ENCODE data around the gene SRPK2.

The SRPK2 gene

DNA sequence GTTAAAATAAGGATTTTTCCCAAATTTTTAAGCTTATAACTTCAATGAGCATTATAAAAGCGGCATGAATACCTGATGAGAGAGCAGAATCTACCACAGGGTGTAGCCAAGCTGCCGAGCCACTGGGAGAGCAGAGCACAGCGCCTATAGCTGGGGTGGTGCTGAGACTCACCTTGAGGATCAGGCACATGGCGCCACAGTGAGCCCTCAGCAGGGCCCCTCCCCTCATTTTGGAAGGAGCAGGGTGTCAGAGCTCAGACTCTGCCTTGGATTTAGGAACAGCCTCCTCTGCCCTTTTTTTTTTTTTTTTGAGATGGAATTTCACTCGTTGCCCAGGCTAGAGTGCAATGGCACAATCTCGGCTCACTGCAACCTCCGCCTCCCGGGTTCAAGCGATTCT is 118.6 kb downstream of the SRPK2 start:
- Histone ChIP-seq H2AFZ (ENCODE audit: low read depth) (no peak overlapping the region), H3K79me2 (ENCODE audit: insufficient read depth, low read depth) (peaks cover 79% of the 10 kb centered on the region), H3K27ac (no peak overlapping the region; the same call in 1 of the 2 replicates), H4K20me1 (ENCODE audit: insufficient read depth) (0 out of 2 replicates have a peak, but pooled peaks cover 2% of the 10 kb centered on the region), H3K27me3 (ENCODE audit: insufficient read depth, low read depth) (no peaks in the 10 kb centered on the region), H3K4me1 (ENCODE audit: low read depth, poor library complexity, severe bottlenecking) (peaks cover 48% of the 10 kb centered on the region), H3K4me3 (IDR thresholded peaks at IDR 0.05; ENCODE audit: insufficient read depth, low read depth, low read length) (no peak overlapping the region), H3K9ac (no peak overlapping the region), H3K4me2 (peak overlapping the region; percentile 89), H3K36me3 (ENCODE audit: insufficient read depth) (no peaks in the 10 kb centered on the region)
- no peak for TF ChIP-seq CTCF (conservative IDR thresholded peaks at IDR 0.05; ENCODE audit: low read depth, low read length)

DNA sequence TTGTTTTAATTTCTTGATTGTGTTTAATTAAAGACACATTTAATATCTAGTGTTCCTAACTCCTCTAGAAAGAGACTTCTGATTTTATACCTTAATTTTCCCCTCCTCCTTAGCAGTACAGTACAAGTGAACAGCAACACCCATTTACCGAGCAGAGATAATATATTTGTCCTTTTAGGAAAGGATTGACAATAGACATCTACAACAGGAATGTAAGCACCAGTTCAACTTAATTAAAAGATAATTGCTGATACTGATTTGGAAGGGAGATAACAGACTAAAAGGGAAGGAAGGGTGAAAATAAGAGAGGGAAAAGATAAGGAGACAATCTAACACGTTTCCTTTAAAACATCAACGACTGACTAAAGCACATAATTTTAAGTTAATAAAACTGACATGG is 119.3 kb downstream of the SRPK2 start:
- Histone ChIP-seq H4K20me1 (ENCODE audit: insufficient read depth) (0 out of 2 replicates have a peak, but pooled peaks cover 2% of the 10 kb centered on the region), H3K4me2 (peak overlapping the region; percentile 89), H2AFZ (ENCODE audit: low read depth) (no peak overlapping the region), H3K27me3 (ENCODE audit: insufficient read depth, low read depth) (no peaks in the 10 kb centered on the region), H3K27ac (peak overlapping the region; percentile 67), H3K9ac (peak overlapping the region; percentile 46; the same call in 1 of the 2 replicates), H3K79me2 (ENCODE audit: insufficient read depth, low read depth) (peaks cover 82% of the 10 kb centered on the region), H3K36me3 (ENCODE audit: insufficient read depth) (no peaks in the 10 kb centered on the region), H3K4me3 (IDR thresholded peaks at IDR 0.05; ENCODE audit: insufficient read depth, low read depth, low read length) (no peak overlapping the region), H3K4me1 (ENCODE audit: low read depth, poor library complexity, severe bottlenecking) (peaks cover 56% of the 10 kb centered on the region)
- no peak for TF ChIP-seq CTCF (conservative IDR thresholded peaks at IDR 0.05; ENCODE audit: low read depth, low read length)

DNA sequence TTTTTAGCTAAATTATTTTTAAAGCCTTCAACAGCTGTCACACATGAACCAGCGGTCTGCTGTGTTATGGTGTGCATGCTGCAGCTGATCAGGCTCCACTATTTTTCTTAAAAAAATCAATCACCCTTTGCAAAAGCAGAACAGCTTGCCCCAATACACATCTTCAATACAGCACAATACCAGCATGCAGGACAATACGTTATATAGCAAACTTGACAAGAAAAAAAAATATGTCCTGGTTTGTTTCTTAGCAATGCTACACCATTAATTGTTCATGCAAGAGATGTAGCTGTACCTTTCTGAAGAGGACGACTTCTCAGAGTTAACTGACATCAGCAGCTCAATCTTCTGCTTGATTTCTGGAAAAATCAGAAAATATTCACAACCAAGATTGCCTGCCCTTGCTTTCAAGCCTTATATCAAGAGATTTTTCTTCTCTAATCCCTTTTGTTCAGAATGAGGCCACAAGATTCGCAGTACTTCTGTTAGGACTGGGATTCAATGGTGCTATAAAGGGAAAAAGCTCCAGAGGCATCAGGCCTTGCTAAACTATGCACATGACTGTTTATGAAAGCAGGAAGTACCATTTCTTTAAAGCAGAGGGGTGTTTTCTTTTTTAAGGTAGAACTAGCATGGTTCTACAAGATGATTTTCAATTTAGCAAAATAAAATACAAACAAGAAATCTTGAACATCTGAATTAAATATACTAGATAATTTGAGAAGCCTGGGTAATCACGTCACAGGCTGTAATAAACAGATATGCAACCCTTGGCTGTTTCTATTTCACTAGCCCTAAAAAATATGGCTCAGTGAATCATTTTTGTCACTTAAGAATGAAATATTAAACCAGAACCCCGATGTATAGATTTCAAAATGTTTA is 120.0 kb downstream of the SRPK2 start:
- H4K20me1 ChIP-seq (ENCODE audit: insufficient read depth): 0 out of 2 replicates have a peak, but pooled peaks cover 2% of the 10 kb centered on the region
- peak overlapping the region; percentile 89 for H3K4me2 ChIP-seq
- H3K27ac ChIP-seq: peak overlapping the region; percentile 67
- H3K36me3 ChIP-seq (ENCODE audit: insufficient read depth): no peaks in the 10 kb centered on the region
- no peak for TF ChIP-seq CTCF (conservative IDR thresholded peaks at IDR 0.05; ENCODE audit: low read depth, low read length)
- peaks cover 88% of the 10 kb centered on the region for H3K79me2 ChIP-seq (ENCODE audit: insufficient read depth, low read depth)
- no peaks in the 10 kb centered on the region for H3K27me3 ChIP-seq (ENCODE audit: insufficient read depth, low read depth)
- no peak overlapping the region for H2AFZ ChIP-seq (ENCODE audit: low read depth)
- H3K4me3 ChIP-seq (IDR thresholded peaks at IDR 0.05; ENCODE audit: insufficient read depth, low read depth, low read length): peak overlapping the region; percentile 51
- peaks cover 61% of the 10 kb centered on the region for H3K4me1 ChIP-seq (ENCODE audit: low read depth, poor library complexity, severe bottlenecking)
- peak overlapping the region; percentile 46; the same call in 1 of the 2 replicates for H3K9ac ChIP-seq

GRCh38 chr7:105268056-105268455 is 120.7 kb downstream of the SRPK2 start:
- Histone ChIP-seq H3K9ac (peak overlapping the region; percentile 46; the same call in 1 of the 2 replicates), H4K20me1 (ENCODE audit: insufficient read depth) (0 out of 2 replicates have a peak, but pooled peaks cover 2% of the 10 kb centered on the region), H3K79me2 (ENCODE audit: insufficient read depth, low read depth) (peaks cover 90% of the 10 kb centered on the region), H3K4me1 (ENCODE audit: low read depth, poor library complexity, severe bottlenecking) (peaks cover 68% of the 10 kb centered on the region), H3K27ac (peak overlapping the region; percentile 67), H3K36me3 (ENCODE audit: insufficient read depth) (no peaks in the 10 kb centered on the region), H3K27me3 (ENCODE audit: insufficient read depth, low read depth) (no peaks in the 10 kb centered on the region), H3K4me2 (peak overlapping the region; percentile 89), H2AFZ (ENCODE audit: low read depth) (no peak overlapping the region), H3K4me3 (IDR thresholded peaks at IDR 0.05; ENCODE audit: insufficient read depth, low read depth, low read length) (peak overlapping the region; percentile 51)
- TF ChIP-seq CTCF (conservative IDR thresholded peaks at IDR 0.05; ENCODE audit: low read depth, low read length): no peak
